Measurements from ENCODE around the gene TAF11L11. TPM values are rescaled to one million over a fixed set of nuclear protein-coding genes. Genes with fewer than 3 reads are reported as not detected.
"Not testable (repeated sequence)": the region's sequence is repeated elsewhere in the genome, so short reads cannot be mapped to it uniquely, and the experiment has no call there.

The TAF11L11 gene
- not detected in 3 replicates for polyA plus RNA-seq
- not detected for polyA plus RNA-seq (2011; ENCODE audit: low read depth)
- polyA plus RNA-seq (2011; cell fraction: cytosol; rRNA removed): not detected in 2 replicates
- not detected in 2 replicates for polyA plus RNA-seq (2011; cell fraction: nucleus; rRNA removed)
- not detected in 2 replicates for polyA plus RNA-seq (2012; ENCODE audit: low replicate concordance)
- polyA minus RNA-seq: not detected in 3 replicates
- not detected for polyA minus RNA-seq (2011; cell fraction: cytosol; rRNA and poly(A)+ RNA removed)
- not detected in 2 replicates for polyA minus RNA-seq (2011; cell fraction: nucleus; rRNA and poly(A)+ RNA removed)

DNA sequence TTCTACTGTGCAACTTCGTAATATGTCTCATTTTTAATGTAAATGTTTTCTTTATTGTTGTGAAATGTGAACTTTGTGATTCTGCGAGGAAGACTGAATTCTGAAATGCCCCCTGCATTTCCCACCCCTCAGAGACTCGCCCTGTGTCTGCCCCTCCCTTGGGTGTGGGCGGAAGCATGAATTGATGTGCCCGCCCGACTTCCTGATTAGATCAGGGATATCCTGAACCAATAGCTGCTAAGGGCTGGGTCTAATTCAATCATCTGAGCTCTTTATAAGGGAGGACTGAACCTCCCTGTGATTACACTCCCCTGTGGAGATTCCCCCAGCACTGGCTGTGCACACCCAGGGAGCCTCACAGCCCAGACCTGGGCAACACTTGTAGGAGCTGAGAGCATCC is at the start of gene TAF11L11:
TSS of gene TAF11L11 (plus strand) at position 304 of the 400 bp plus-strand sequence.
- FAIRE-seq; H3K36me3 ChIP-seq (ENCODE audit: control insufficient read depth in 2 of 2, extremely low read depth in 1 of 2, insufficient read depth in 2 of 2, low read length in 2 of 2); H3K4me2 ChIP-seq (ENCODE audit: control insufficient read depth, extremely low read depth, insufficient read depth, low read depth, low read length); DNase-seq (ENCODE audit: low read depth, low spot score); H3K9me1 ChIP-seq (ENCODE audit: control insufficient read depth, extremely low read depth, insufficient read depth, low read length); H3K27me3 ChIP-seq (ENCODE audit: control insufficient read depth, extremely low read depth, insufficient read depth, low read length); H4K20me1 ChIP-seq (ENCODE audit: control insufficient read depth, extremely low read depth, insufficient read depth, low read length); dilution Hi-C loops (cut with MboI; ENCODE audit: extremely low pct_ligation_motif_present, low sequenced_read_pairs); H3K4me3 ChIP-seq (ENCODE audit: control insufficient read depth in 2 of 3, extremely low read depth in 1 of 3, insufficient read depth in 2 of 3, low read depth in 1 of 3, low read length in 3 of 3); H3K9me3 ChIP-seq (ENCODE audit: control insufficient read depth, low read depth, low read length); H2AFZ ChIP-seq (ENCODE audit: control insufficient read depth, low read length); H3K9ac ChIP-seq (ENCODE audit: control insufficient read depth, extremely low read depth, insufficient read depth, low read length); H3K27ac ChIP-seq (ENCODE audit: control insufficient read depth, insufficient read depth, low read length); H3K4me1 ChIP-seq (ENCODE audit: control insufficient read depth, extremely low read depth, insufficient read depth, low read length); H3K79me2 ChIP-seq (ENCODE audit: control insufficient read depth, insufficient read depth, low read length): not testable (repeated sequence)

GRCh38 chr5:17585658-17586057 is 18.3 kb upstream of the TAF11L11 start, which contains the start of gene TAF11L7:
TSS of gene TAF11L7 (minus strand) at chr5:17585758.
- H3K27ac ChIP-seq (ENCODE audit: control insufficient read depth, insufficient read depth, low read length); dilution Hi-C loops (cut with MboI; ENCODE audit: extremely low pct_ligation_motif_present, low sequenced_read_pairs); H3K9ac ChIP-seq (ENCODE audit: control insufficient read depth, extremely low read depth, insufficient read depth, low read length); H3K4me1 ChIP-seq (ENCODE audit: control insufficient read depth, extremely low read depth, insufficient read depth, low read length); H4K20me1 ChIP-seq (ENCODE audit: control insufficient read depth, extremely low read depth, insufficient read depth, low read length); FAIRE-seq; H3K9me3 ChIP-seq (ENCODE audit: control insufficient read depth, low read depth, low read length); H3K4me2 ChIP-seq (ENCODE audit: control insufficient read depth, extremely low read depth, insufficient read depth, low read depth, low read length); DNase-seq (ENCODE audit: low read depth, low spot score); H2AFZ ChIP-seq (ENCODE audit: control insufficient read depth, low read length); H3K27me3 ChIP-seq (ENCODE audit: control insufficient read depth, extremely low read depth, insufficient read depth, low read length); H3K79me2 ChIP-seq (ENCODE audit: control insufficient read depth, insufficient read depth, low read length); H3K9me1 ChIP-seq (ENCODE audit: control insufficient read depth, extremely low read depth, insufficient read depth, low read length); H3K4me3 ChIP-seq (ENCODE audit: control insufficient read depth in 2 of 3, extremely low read depth in 1 of 3, insufficient read depth in 2 of 3, low read depth in 1 of 3, low read length in 3 of 3); H3K36me3 ChIP-seq (ENCODE audit: control insufficient read depth in 2 of 2, extremely low read depth in 1 of 2, insufficient read depth in 2 of 2, low read length in 2 of 2): not testable (repeated sequence)

DNA sequence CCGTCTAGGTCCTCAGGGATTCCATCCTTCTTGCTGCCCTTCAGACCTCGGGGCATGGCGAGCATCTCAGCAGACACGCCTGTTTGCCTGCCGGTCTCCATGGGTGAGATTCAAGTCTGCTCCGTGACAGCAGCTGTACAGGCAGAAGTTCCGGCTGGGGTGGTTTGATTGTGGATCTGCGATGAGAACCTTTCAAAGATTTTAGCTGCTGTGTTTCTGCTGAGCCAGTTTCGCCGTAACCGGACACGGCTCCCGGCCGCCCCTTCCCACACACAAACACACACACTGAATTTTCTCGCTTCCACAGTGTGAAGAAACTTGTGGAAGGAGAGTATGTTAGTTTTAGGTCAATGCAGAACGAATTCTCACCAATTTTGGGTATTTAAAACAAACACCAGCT is 13.1 kb upstream of the TAF11L11 start, which contains the start of gene TAF11L8:
TSS of gene TAF11L8 (minus strand) at position 101 of the 400 bp plus-strand sequence.
- H3K9me1 ChIP-seq (ENCODE audit: control insufficient read depth, extremely low read depth, insufficient read depth, low read length); H3K27me3 ChIP-seq (ENCODE audit: control insufficient read depth, extremely low read depth, insufficient read depth, low read length); H3K79me2 ChIP-seq (ENCODE audit: control insufficient read depth, insufficient read depth, low read length); H2AFZ ChIP-seq (ENCODE audit: control insufficient read depth, low read length); dilution Hi-C loops (cut with MboI; ENCODE audit: extremely low pct_ligation_motif_present, low sequenced_read_pairs); H3K4me1 ChIP-seq (ENCODE audit: control insufficient read depth, extremely low read depth, insufficient read depth, low read length); H3K36me3 ChIP-seq (ENCODE audit: control insufficient read depth in 2 of 2, extremely low read depth in 1 of 2, insufficient read depth in 2 of 2, low read length in 2 of 2); H3K9me3 ChIP-seq (ENCODE audit: control insufficient read depth, low read depth, low read length); H3K27ac ChIP-seq (ENCODE audit: control insufficient read depth, insufficient read depth, low read length); H3K4me2 ChIP-seq (ENCODE audit: control insufficient read depth, extremely low read depth, insufficient read depth, low read depth, low read length); FAIRE-seq; H3K9ac ChIP-seq (ENCODE audit: control insufficient read depth, extremely low read depth, insufficient read depth, low read length); H3K4me3 ChIP-seq (ENCODE audit: control insufficient read depth in 2 of 3, extremely low read depth in 1 of 3, insufficient read depth in 2 of 3, low read depth in 1 of 3, low read length in 3 of 3); DNase-seq (ENCODE audit: low read depth, low spot score); H4K20me1 ChIP-seq (ENCODE audit: control insufficient read depth, extremely low read depth, insufficient read depth, low read length): not testable (repeated sequence)

DNA sequence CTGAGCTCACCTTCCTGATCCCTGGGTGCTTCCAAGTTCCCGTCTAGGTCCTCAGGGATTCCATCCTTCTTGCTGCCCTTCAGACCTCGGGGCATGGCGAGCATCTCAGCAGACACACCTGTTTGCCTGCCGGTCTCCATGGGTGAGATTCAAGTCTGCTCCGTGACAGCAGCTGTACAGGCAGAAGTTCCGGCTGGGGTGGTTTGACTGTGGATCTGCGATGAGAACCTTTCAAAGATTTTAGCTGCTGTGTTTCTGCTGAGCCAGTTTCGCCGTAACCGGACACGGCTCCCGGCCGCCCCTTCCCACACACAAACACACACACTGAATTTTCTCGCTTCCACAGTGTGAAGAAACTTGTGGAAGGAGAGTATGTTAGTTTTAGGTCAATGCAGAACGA is 9.7 kb upstream of the TAF11L11 start, which contains the start of gene TAF11L9:
TSS of gene TAF11L9 (minus strand) at position 140 of the 400 bp plus-strand sequence.
- FAIRE-seq; H3K27me3 ChIP-seq (ENCODE audit: control insufficient read depth, extremely low read depth, insufficient read depth, low read length); dilution Hi-C loops (cut with MboI; ENCODE audit: extremely low pct_ligation_motif_present, low sequenced_read_pairs); H3K4me3 ChIP-seq (ENCODE audit: control insufficient read depth in 2 of 3, extremely low read depth in 1 of 3, insufficient read depth in 2 of 3, low read depth in 1 of 3, low read length in 3 of 3); H3K9me1 ChIP-seq (ENCODE audit: control insufficient read depth, extremely low read depth, insufficient read depth, low read length); H3K36me3 ChIP-seq (ENCODE audit: control insufficient read depth in 2 of 2, extremely low read depth in 1 of 2, insufficient read depth in 2 of 2, low read length in 2 of 2); H3K4me1 ChIP-seq (ENCODE audit: control insufficient read depth, extremely low read depth, insufficient read depth, low read length); H2AFZ ChIP-seq (ENCODE audit: control insufficient read depth, low read length); DNase-seq (ENCODE audit: low read depth, low spot score); H3K4me2 ChIP-seq (ENCODE audit: control insufficient read depth, extremely low read depth, insufficient read depth, low read depth, low read length); H4K20me1 ChIP-seq (ENCODE audit: control insufficient read depth, extremely low read depth, insufficient read depth, low read length); H3K27ac ChIP-seq (ENCODE audit: control insufficient read depth, insufficient read depth, low read length); H3K9me3 ChIP-seq (ENCODE audit: control insufficient read depth, low read depth, low read length); H3K79me2 ChIP-seq (ENCODE audit: control insufficient read depth, insufficient read depth, low read length); H3K9ac ChIP-seq (ENCODE audit: control insufficient read depth, extremely low read depth, insufficient read depth, low read length): not testable (repeated sequence)

DNA sequence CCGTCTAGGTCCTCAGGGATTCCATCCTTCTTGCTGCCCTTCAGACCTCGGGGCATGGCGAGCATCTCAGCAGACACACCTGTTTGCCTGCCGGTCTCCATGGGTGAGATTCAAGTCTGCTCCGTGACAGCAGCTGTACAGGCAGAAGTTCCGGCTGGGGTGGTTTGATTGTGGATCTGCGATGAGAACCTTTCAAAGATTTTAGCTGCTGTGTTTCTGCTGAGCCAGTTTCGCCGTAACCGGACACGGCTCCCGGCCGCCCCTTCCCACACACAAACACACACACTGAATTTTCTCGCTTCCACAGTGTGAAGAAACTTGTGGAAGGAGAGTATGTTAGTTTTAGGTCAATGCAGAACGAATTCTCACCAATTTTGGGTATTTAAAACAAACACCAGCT is 6.3 kb upstream of the TAF11L11 start, which contains the start of gene TAF11L10:
TSS of gene TAF11L10 (minus strand) at position 101 of the 400 bp plus-strand sequence.
- H3K36me3 ChIP-seq (ENCODE audit: control insufficient read depth in 2 of 2, extremely low read depth in 1 of 2, insufficient read depth in 2 of 2, low read length in 2 of 2); dilution Hi-C loops (cut with MboI; ENCODE audit: extremely low pct_ligation_motif_present, low sequenced_read_pairs): not testable (repeated sequence)

More for the DNA sequence above, 6.3 kb upstream of the TAF11L11 start, which contains the start of gene TAF11L10:
- not testable (repeated sequence) for H3K27me3 ChIP-seq (ENCODE audit: control insufficient read depth, extremely low read depth, insufficient read depth, low read length); H3K79me2 ChIP-seq (ENCODE audit: control insufficient read depth, insufficient read depth, low read length); DNase-seq (ENCODE audit: low read depth, low spot score); H4K20me1 ChIP-seq (ENCODE audit: control insufficient read depth, extremely low read depth, insufficient read depth, low read length); H3K9me3 ChIP-seq (ENCODE audit: control insufficient read depth, low read depth, low read length); H3K4me3 ChIP-seq (ENCODE audit: control insufficient read depth in 2 of 3, extremely low read depth in 1 of 3, insufficient read depth in 2 of 3, low read depth in 1 of 3, low read length in 3 of 3); H3K9ac ChIP-seq (ENCODE audit: control insufficient read depth, extremely low read depth, insufficient read depth, low read length); H2AFZ ChIP-seq (ENCODE audit: control insufficient read depth, low read length); H3K4me1 ChIP-seq (ENCODE audit: control insufficient read depth, extremely low read depth, insufficient read depth, low read length); H3K27ac ChIP-seq (ENCODE audit: control insufficient read depth, insufficient read depth, low read length); H3K9me1 ChIP-seq (ENCODE audit: control insufficient read depth, extremely low read depth, insufficient read depth, low read length); FAIRE-seq; H3K4me2 ChIP-seq (ENCODE audit: control insufficient read depth, extremely low read depth, insufficient read depth, low read depth, low read length)

Measured in keratinocyte (primary cell).